Loucy (cell line): ENCODE data around the gene TMEM132D.

Experiments
- EZH2phosphoT487 ChIP-seq: fragments of 200-600 bp; IDR thresholded peaks from 2 replicates; pipeline ENCODE4 v1.6.1; 2018; ENCODE audit warnings: antibody characterized with exemption, mild to moderate bottlenecking, moderate library complexity, borderline replicate concordance
- TF ChIP-seq, protein P1 (sequence below): fragments of 200-600 bp; sonication (generic); conservative IDR thresholded peaks from 2 replicates; pipeline ENCODE4 v1.5.1; 2014; ENCODE audit warnings: mild to moderate bottlenecking, antibody characterized with exemption, low read length

DNA sequence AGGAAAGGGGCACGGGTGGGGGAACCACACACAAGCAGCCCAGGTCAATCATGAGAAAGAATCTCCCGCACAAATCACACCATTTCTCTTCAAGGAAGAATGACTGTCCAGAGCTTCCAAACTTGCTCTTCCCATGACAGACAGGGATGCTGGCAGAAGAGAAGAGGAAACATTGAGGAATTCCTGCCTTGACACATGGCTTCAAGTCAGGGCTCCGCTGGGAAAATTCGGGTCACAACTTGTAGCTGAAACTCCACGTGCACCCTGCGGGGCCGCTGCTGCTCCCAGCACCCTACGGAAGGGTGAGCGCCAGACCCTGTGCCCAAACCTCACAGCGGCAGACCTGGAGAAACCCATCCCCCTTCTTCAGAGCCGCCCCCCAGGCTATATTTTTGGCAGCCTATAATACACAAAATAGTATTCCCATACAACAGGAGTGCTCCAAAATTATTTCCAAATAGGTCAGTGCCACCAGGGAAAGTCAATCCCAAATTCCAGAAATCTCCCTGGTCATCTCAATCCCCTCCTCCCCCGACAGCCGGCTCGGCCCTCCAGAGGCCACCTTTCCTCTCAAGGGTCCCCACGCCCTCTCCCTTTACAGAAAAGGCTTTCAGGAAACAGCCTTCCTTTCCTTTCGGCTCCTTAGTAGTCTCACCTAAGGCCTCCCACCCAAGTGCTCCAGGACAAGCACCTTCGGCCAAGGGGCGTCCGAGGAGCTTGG is 1.3 kb downstream of the TMEM132D start:
- TF ChIP-seq, protein P1, sequence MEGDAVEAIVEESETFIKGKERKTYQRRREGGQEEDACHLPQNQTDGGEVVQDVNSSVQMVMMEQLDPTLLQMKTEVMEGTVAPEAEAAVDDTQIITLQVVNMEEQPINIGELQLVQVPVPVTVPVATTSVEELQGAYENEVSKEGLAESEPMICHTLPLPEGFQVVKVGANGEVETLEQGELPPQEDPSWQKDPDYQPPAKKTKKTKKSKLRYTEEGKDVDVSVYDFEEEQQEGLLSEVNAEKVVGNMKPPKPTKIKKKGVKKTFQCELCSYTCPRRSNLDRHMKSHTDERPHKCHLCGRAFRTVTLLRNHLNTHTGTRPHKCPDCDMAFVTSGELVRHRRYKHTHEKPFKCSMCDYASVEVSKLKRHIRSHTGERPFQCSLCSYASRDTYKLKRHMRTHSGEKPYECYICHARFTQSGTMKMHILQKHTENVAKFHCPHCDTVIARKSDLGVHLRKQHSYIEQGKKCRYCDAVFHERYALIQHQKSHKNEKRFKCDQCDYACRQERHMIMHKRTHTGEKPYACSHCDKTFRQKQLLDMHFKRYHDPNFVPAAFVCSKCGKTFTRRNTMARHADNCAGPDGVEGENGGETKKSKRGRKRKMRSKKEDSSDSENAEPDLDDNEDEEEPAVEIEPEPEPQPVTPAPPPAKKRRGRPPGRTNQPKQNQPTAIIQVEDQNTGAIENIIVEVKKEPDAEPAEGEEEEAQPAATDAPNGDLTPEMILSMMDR, result no peak
- TF ChIP-seq EZH2phosphoT487, result no peak
